VCaP (cell line): ENCODE measurements around the gene VGLL4.

Experiments used
- H3K27ac ChIP-seq: fragments of 450-650 bp; 2 replicates; pipeline ENCODE4 v1.5.1; 2017
- CTCF ChIP-seq: fragments of 450-650 bp; conservative IDR thresholded peaks from 2 replicates; pipeline ENCODE4 v1.5.1; 2017; ENCODE audit warnings: mild to moderate bottlenecking, moderate library complexity

The VGLL4 gene

GRCh38 chr3:11619461-11619860 is 24.3 kb downstream of the VGLL4 start:
- TF ChIP-seq CTCF: no peak
- no peak overlapping the region for H3K27ac ChIP-seq

GRCh38 chr3:11618904-11619303 is 24.8 kb downstream of the VGLL4 start:
- no peak for TF ChIP-seq CTCF
- no peak overlapping the region; the same call in 1 of the 2 replicates for H3K27ac ChIP-seq

- H3K27ac ChIP-seq: no peak overlapping the region
Observed at GRCh38 chr3:11616551-11616950, 27.2 kb downstream of the VGLL4 start.

DNA sequence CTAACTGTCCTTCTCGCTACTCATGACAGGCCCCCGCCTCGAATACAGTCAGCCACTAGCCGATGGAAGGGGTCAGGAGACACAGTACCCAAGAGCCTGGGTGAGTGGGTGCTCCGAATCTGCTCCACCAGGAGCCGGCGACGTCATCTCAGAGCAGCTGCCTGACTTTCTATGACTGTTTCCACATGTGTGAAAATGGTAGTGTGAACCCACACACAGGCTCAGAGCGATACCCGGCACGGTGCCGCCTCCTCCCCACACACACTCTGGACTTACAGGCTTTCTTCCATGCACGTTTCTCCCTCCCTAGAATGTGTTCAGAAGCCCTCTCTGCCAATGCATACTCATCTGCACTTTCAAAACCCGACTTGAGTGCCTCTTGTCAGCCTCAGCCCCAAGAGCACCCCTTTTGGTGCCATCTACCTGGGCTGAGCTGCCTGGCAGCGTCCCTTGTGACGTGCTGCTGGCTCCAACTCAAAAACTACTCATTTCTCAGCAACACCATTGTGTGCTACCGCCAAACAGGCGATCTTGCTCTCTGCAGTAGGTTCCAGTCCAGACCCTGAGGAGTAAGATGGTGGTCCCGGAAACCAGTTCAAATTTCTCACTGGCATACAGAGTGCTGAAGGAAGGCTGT is 29.7 kb downstream of the VGLL4 start:
- H3K27ac ChIP-seq: no peak overlapping the region
- TF ChIP-seq CTCF: no peak

More at GRCh38 chr3:11616551-11616950, 27.2 kb downstream of the VGLL4 start:
- TF ChIP-seq CTCF: no peak

DNA sequence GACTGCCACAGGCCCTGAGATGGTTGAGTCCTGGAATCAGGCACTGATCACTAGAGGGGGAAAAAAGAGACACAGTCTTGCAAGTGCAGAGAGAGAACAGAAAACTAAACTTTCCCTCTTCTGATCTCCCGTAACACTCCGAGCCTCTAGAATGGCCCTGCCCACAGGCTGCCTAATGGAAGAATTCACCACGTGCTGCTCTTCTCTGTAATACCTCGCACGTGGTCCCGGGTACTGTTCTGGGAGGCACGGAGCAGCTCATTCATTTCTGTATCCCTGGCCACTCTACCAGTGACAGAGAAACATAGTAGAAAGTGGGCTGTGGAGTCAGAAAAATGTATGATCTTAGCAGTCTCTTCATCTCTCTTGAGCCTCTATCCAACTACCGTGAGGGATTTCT is 30.4 kb downstream of the VGLL4 start:
- H3K27ac ChIP-seq: no peak overlapping the region
- no peak for TF ChIP-seq CTCF

DNA sequence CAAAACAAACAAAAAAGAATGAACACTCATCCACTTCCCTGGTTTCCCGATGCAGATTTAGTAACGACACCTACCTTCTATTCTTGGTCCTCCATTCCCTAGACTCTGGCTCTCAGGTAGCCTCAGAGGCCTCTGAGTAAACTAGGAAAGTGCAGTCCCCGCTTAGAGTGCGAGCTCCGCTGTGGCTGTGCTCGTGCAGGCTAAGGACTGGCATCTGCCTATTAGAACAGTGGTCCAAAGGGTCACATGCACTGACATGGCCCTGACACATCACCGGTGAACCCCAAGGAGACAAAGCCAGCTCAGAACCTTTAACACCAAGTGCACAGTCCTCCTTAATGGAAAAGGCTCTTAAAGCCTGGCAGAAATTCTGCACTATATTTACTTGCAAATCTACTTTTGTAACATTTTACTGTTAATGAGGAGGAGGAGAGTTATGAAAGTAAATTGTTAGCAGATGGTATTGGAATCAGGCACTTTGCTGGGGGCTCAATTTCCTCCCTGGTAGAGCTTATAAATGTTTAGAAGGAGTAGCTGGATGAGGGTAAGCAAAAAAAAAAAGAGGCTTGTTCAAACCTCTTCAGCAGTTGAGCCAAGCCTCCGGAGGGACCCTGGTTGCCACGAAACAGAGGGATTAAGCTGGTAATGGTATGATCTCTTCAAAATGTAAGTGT is 31.1 kb downstream of the VGLL4 start:
- no peak overlapping the region for H3K27ac ChIP-seq
- no peak for TF ChIP-seq CTCF

DNA sequence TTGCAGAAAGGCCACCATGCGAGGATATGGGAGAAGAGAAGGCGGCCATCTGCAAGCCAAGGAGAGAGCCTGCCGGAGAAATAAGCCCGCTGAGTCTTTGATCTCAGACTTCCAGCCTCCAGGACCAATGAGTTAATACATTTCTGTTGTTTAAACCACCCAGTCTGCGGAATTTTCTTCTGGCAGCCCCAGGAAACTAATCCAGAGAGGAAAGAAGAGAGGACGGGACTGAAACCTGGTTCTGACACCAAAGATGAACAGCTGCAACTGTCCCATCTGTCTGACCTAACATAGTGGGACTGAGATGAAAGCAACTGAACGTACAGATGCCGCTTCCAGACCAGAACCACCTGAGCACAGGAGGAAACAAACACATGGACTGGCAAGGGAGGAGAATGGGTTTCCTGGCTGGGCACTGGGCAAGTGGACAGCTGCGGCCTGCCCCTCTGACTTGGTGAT is 32.3 kb downstream of the VGLL4 start:
- H3K27ac ChIP-seq: no peak overlapping the region
- TF ChIP-seq CTCF: no peak
